22Rv1 (cell line): ENCODE results near the gene NEURL2.

ENCODE experiments used
- H3K27ac ChIP-seq: fragments of 450-650 bp; 2 replicates; pipeline ENCODE4 v1.5.1; 2017
- CTCF ChIP-seq: fragments of 450-650 bp; IDR thresholded peaks from 2 replicates; pipeline ENCODE4 v1.5.1; 2017; ENCODE audit warnings: mild to moderate bottlenecking
- ZFX ChIP-seq: fragments of 450-650 bp; IDR thresholded peaks from 2 replicates; pipeline ENCODE4 v1.6.1; 2017; ENCODE audit warnings: antibody characterized with exemption, borderline replicate concordance

NEURL2 gene

GRCh38 chr20:45890985-45891983 is at the start of gene NEURL2, which contains the start of gene CTSA:
Gene NEURL2 (minus strand): TSS chr20:45891208. CDS start chr20:45890991, 217 bp downstream.
Gene CTSA (plus strand): TSS chr20:45891335. CDS start chr20:45891569, 234 bp downstream.
- H3K27ac ChIP-seq: peak within 1 kb of the TSS; percentile 62
- TF ChIP-seq CTCF: no peak
- TF ChIP-seq ZFX: no peak

- TF ChIP-seq CTCF: no peak
- no peak for TF ChIP-seq ZFX
Observed at GRCh38 chr20:45940469-45940868, 49.5 kb upstream of the NEURL2 start.

GRCh38 chr20:45940053-45940452 is 49.0 kb upstream of the NEURL2 start:
- H3K27ac ChIP-seq: no peak overlapping the region
- TF ChIP-seq ZFX (no peak), CTCF (no peak)

More at GRCh38 chr20:45940469-45940868, 49.5 kb upstream of the NEURL2 start:
- H3K27ac ChIP-seq: no peak overlapping the region

GRCh38 chr20:45938727-45939438 is 47.9 kb upstream of the NEURL2 start:
- H3K27ac ChIP-seq: no peak overlapping the region
- TF ChIP-seq CTCF: no peak

- TF ChIP-seq ZFX (no peak), CTCF (no peak)
- H3K27ac ChIP-seq: no peak overlapping the region
Observed at GRCh38 chr20:45937765-45938164, 46.8 kb upstream of the NEURL2 start.

- TF ChIP-seq ZFX: no peak
- TF ChIP-seq CTCF: no peak
- peak overlapping the region; percentile 98 for H3K27ac ChIP-seq
Observed at GRCh38 chr20:45935416-45936046, 44.5 kb upstream of the NEURL2 start.
